HG02763 (cell line): ENCODE data around the gene TSC22D3.
"Not testable (repeated sequence)": the region's sequence is repeated elsewhere in the genome, so short reads cannot be mapped to it uniquely, and the experiment has no call there.

Experiments used
- ATAC-seq: cut with Tn5 transposase; IDR thresholded peaks from one replicate; pipeline ENCODE4 v1.9.1; 2021; ENCODE audit warnings: mild to moderate bottlenecking, moderate library complexity; ENCODE audit not compliant: unreplicated experiment

TSC22D3 gene

GRCh38 chrX:107775734-107776511 is at the start of gene TSC22D3:
Gene TSC22D3 (minus strand): TSS chrX:107775787. CDS start chrX:107775419, 368 bp downstream.
- ATAC-seq: peak; percentile 75

GRCh38 chrX:107823456-107823855 is 47.9 kb upstream of the TSC22D3 start:
- no peak for ATAC-seq

GRCh38 chrX:107823042-107823441 is 47.5 kb upstream of the TSC22D3 start:
- ATAC-seq: no peak

GRCh38 chrX:107818900-107819521 is 43.4 kb upstream of the TSC22D3 start:
- no peak for ATAC-seq

GRCh38 chrX:107810053-107810452 is 34.5 kb upstream of the TSC22D3 start:
- ATAC-seq: not testable (repeated sequence)

GRCh38 chrX:107805179-107805578 is 29.6 kb upstream of the TSC22D3 start:
- ATAC-seq: no peak

- ATAC-seq: no peak
Observed at GRCh38 chrX:107804427-107804826, 28.8 kb upstream of the TSC22D3 start.

- no peak for ATAC-seq
Observed at GRCh38 chrX:107787827-107788226, 12.2 kb upstream of the TSC22D3 start.

- no peak for ATAC-seq
Observed at GRCh38 chrX:107780525-107780924, 4.9 kb upstream of the TSC22D3 start.

GRCh38 chrX:107777536-107777832 is 1.9 kb upstream of the TSC22D3 start, which contains the start of gene NCBP2L:
Gene NCBP2L (plus strand): TSS chrX:107777733. CDS start chrX:107794221, 16,488 bp downstream.
- no peak for ATAC-seq

- peak; percentile 68 for ATAC-seq
Observed at GRCh38 chrX:107776649-107777535, 1.3 kb upstream of the TSC22D3 start.

GRCh38 chrX:107775000-107775733 is 420 bp downstream of the TSC22D3 start:
- ATAC-seq: peak; percentile 23

- no peak for ATAC-seq
Observed at GRCh38 chrX:107773906-107774435, 1.6 kb downstream of the TSC22D3 start.

GRCh38 chrX:107773206-107773605 is 2.4 kb downstream of the TSC22D3 start:
- no peak for ATAC-seq

- no peak for ATAC-seq
Observed at GRCh38 chrX:107769581-107770317, 5.8 kb downstream of the TSC22D3 start.

GRCh38 chrX:107768051-107768450 is 7.5 kb downstream of the TSC22D3 start:
- no peak for ATAC-seq

- ATAC-seq: no peak
Observed at GRCh38 chrX:107766470-107767150, 9.0 kb downstream of the TSC22D3 start.

GRCh38 chrX:107764845-107765608 is 10.6 kb downstream of the TSC22D3 start:
- no peak for ATAC-seq

GRCh38 chrX:107763647-107764046 is 11.9 kb downstream of the TSC22D3 start:
- no peak for ATAC-seq
